ENCODE data around the gene DNER. TPM values are rescaled to one million over a fixed set of nuclear protein-coding genes. Genes with fewer than 3 reads are reported as not detected.

DNER gene
- total and polyA plus RNA-seq, 10 of the 15 experiments (the other 5 are each of a cell fraction or from before 2014, with no cell fraction given) = 0.04 to 0.08 (median 0.07) TPM; not detected in 7

GRCh38 chr2:229612384-229612971, 101.9 kb downstream of the DNER start:
- CTCF ChIA-PET = interaction anchor here (1.0 kb wide), 1 partner anchor 14 kb away, joined by 3 read pairs; no protein-coding TSS in a partner anchor
- no peak overlapping the region for H3K4me2 ChIP-seq (ENCODE audit: control insufficient read depth, insufficient read depth)
- H3K79me2 ChIP-seq (ENCODE audit: control insufficient read depth, insufficient read depth, low read length) = no peaks in the 10 kb centered on the region
- no peak overlapping the region for H3K4me3 ChIP-seq
- ATAC-seq = no peak
- H3K9ac ChIP-seq (ENCODE audit: control insufficient read depth, insufficient read depth, low read length) = no peak overlapping the region
- no peak for DNase-seq (ENCODE audit: low read depth, low spot score)
- POLR2A ChIA-PET = no interaction called here
- H3K9me3 ChIP-seq (replicated peaks; ENCODE audit: control insufficient read depth, insufficient read depth, low read length) = no peaks in the 10 kb centered on the region
- H3K36me3 ChIP-seq (ENCODE audit: control insufficient read depth in 2 of 2, insufficient read depth in 2 of 2, low read length in 1 of 2) = no peaks in the 10 kb centered on the region
- RAD21 ChIA-PET (ENCODE audit: unreplicated experiment) = no interaction called here
- in situ Hi-C loops (cut with MboI) = no loop called here
- H3K4me1 ChIP-seq (ENCODE audit: control insufficient read depth, insufficient read depth, low read length) = no peaks in the 10 kb centered on the region
- FAIRE-seq = no peak
- no peak overlapping the region for H2AFZ ChIP-seq (ENCODE audit: control insufficient read depth, low read depth, low read length)
- TF ChIP-seq CREB1 (IDR thresholded peaks at IDR 0.05; ENCODE audit: low read depth) = no peak
- TF ChIP-seq CHD2 (IDR thresholded peaks at IDR 0.05; ENCODE audit: borderline replicate concordance, low read depth, low read length) = no peak
- no peak for TF ChIP-seq KLF5 (IDR thresholded peaks at IDR 0.05; ENCODE audit: partially characterized antibody)
- TF ChIP-seq ZNF207 (IDR thresholded peaks at IDR 0.05; ENCODE audit: borderline replicate concordance) = no peak
- TF ChIP-seq USF2 (IDR thresholded peaks at IDR 0.05; ENCODE audit: borderline replicate concordance, low read depth, low read length) = no peak
- TF ChIP-seq TARDBP (IDR thresholded peaks at IDR 0.05; ENCODE audit: borderline replicate concordance) = no peak
- TF ChIP-seq ZBTB4 (CRISPR knock-in tag; IDR thresholded peaks at IDR 0.05) = no peak
- TF ChIP-seq SMAD1 (IDR thresholded peaks at IDR 0.05; ENCODE audit: low read depth, partially characterized antibody) = no peak
- no peak for TF ChIP-seq ASH2L (IDR thresholded peaks at IDR 0.05; ENCODE audit: borderline replicate concordance, low read depth)
- no peak for TF ChIP-seq SREBF1 (IDR thresholded peaks at IDR 0.05; ENCODE audit: low read length)
- TF ChIP-seq RAD51 (IDR thresholded peaks at IDR 0.05) = no peak
- TF ChIP-seq SMARCA5 (IDR thresholded peaks at IDR 0.05) = no peak
- no peak for TF ChIP-seq EP300 (IDR thresholded peaks at IDR 0.05; ENCODE audit: borderline replicate concordance in 1 of 2, control insufficient read depth in 1 of 2, low read depth in 2 of 2, low read length in 2 of 2)
- no peak for TF ChIP-seq RCOR1 (conservative IDR thresholded peaks at IDR 0.05; ENCODE audit: low read depth, low read length)
- no peak for TF ChIP-seq E2F4 (IDR thresholded peaks at IDR 0.05; ENCODE audit: low read depth, low read length)
- TF ChIP-seq HDAC6 (IDR thresholded peaks at IDR 0.05; ENCODE audit: unreplicated experiment) = no peak
- TF ChIP-seq RBBP5 (conservative IDR thresholded peaks at IDR 0.05) = no peak
- TF ChIP-seq FOXK2 (IDR thresholded peaks at IDR 0.05) = no peak
- no peaks in the 10 kb centered on the region; a peak in 2 of 4 replicates for H3K27me3 ChIP-seq (replicated peaks in 1 of 2; ENCODE audit: control insufficient read depth in 2 of 2, insufficient read depth in 2 of 2, low read length in 1 of 2)
- H3K27ac ChIP-seq (ENCODE audit: control insufficient read depth, insufficient read depth) = no peak overlapping the region
- intact Hi-C loops (cut with micrococcal nuclease; ENCODE audit: unreplicated experiment) = no loop called here
- no TSS peak for BruUV-seq (replicated peaks)
- WGBS (ENCODE audit: insufficient coverage, insufficient replicate concordance, low lambda C conversion rate, missing lambda C conversion rate) = 13% methylated on average over 7 of the region's 7 CpGs
- SMC1A ChIA-PET (ENCODE audit: uncharacterized antibody, unreplicated experiment) = interaction anchor here (1.3 kb wide), 1 partner anchor 22 kb away, joined by 3 read pairs; no protein-coding TSS in a partner anchor
- no peaks in the 10 kb centered on the region; the same call in 1 of the 2 replicates for H4K20me1 ChIP-seq (ENCODE audit: control insufficient read depth, insufficient read depth)
